ENCODE results near the gene FNDC10.
"Not testable (repeated sequence)": the region's sequence is repeated elsewhere in the genome, so short reads cannot be mapped to it uniquely, and the experiment has no call there.

FNDC10 gene

GRCh38 chr1:1573843-1574720 lies 25.9 kb downstream of the FNDC10 start:
- Mint-ChIP-seq H3K4me1 (peaks cover 36% of the 10 kb centered on the region), H3K27ac (peak overlapping the region; percentile 100), H3K27me3 (no peaks in the 10 kb centered on the region), H3K36me3 (peaks cover 5% of the 10 kb centered on the region), H3K4me3 (peak overlapping the region; percentile 99), H3K9me3 (no peaks in the 10 kb centered on the region)

- Mint-ChIP-seq H3K27me3 (no peaks in the 10 kb centered on the region), H3K4me1 (peaks cover 44% of the 10 kb centered on the region), H3K4me3 (no peak overlapping the region), H3K27ac (no peak overlapping the region), H3K9me3 (no peaks in the 10 kb centered on the region), H3K36me3 (peaks cover 9% of the 10 kb centered on the region)
Observed at GRCh38 chr1:1569341-1569740, 30.6 kb downstream of the FNDC10 start.

- Mint-ChIP-seq H3K4me1 (peaks cover 43% of the 10 kb centered on the region), H3K27me3 (no peaks in the 10 kb centered on the region), H3K9me3 (no peaks in the 10 kb centered on the region), H3K27ac (no peak overlapping the region), H3K4me3 (no peak overlapping the region), H3K36me3 (peaks cover 12% of the 10 kb centered on the region)
Observed at GRCh38 chr1:1567891-1568291, 32.0 kb downstream of the FNDC10 start.

DNA sequence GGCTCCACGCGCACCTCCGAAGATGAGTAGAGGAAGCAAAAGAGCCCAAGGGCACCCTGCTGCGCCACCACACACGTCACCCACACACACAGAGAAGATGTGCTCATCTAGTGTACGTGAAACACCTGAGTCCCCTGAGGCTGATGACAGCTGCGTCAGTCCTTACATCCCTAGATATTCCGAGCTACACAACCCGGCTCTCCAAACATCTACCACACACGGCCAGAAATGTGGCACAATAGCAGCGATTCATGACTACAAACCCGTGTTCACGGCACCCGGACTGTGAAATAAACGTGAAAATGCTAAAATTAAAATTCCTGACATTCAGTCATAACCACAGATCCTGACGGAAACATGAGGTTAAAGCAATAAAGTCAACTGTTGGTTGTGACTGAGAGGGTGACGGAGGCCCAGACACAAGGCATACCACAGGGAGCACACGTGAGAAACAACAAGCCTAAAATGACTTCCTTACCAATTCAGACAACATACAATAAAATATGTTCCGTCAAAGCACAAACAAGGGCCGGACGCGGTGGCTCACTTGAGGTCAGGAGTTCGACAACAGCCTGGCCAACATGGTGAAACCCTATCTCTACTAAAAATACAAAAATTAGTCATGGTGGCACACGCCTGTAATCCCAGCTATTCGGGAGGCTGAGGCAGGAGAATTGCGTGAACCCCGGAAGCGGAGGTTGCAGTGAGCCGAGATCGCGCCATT lies 32.6 kb downstream of the FNDC10 start:
- no peaks in the 10 kb centered on the region for H3K27me3 Mint-ChIP-seq
- peaks cover 12% of the 10 kb centered on the region for H3K36me3 Mint-ChIP-seq

GRCh38 chr1:1565340-1565739 lies 34.6 kb downstream of the FNDC10 start:
- H3K27me3 Mint-ChIP-seq = no peaks in the 10 kb centered on the region
- no peaks in the 10 kb centered on the region for H3K9me3 Mint-ChIP-seq
- H3K36me3 Mint-ChIP-seq = peaks cover 9% of the 10 kb centered on the region
- H3K4me1 Mint-ChIP-seq = peaks cover 35% of the 10 kb centered on the region
- no peak overlapping the region for H3K4me3 Mint-ChIP-seq
- no peak overlapping the region for H3K27ac Mint-ChIP-seq

More for the DNA sequence above, 32.6 kb downstream of the FNDC10 start:
- H3K4me1 Mint-ChIP-seq = peaks cover 43% of the 10 kb centered on the region
- peak overlapping the region; percentile 17 for H3K27ac Mint-ChIP-seq
- H3K9me3 Mint-ChIP-seq = no peaks in the 10 kb centered on the region
- H3K4me3 Mint-ChIP-seq = peak overlapping the region; percentile 49

GRCh38 chr1:1564268-1564667 lies 35.7 kb downstream of the FNDC10 start:
- H3K4me3 Mint-ChIP-seq = no peak overlapping the region
- peaks cover 9% of the 10 kb centered on the region for H3K36me3 Mint-ChIP-seq
- no peak overlapping the region for H3K27ac Mint-ChIP-seq
- H3K9me3 Mint-ChIP-seq = no peaks in the 10 kb centered on the region
- H3K27me3 Mint-ChIP-seq = no peaks in the 10 kb centered on the region
- peaks cover 24% of the 10 kb centered on the region for H3K4me1 Mint-ChIP-seq

GRCh38 chr1:1563688-1564087 lies 36.2 kb downstream of the FNDC10 start:
- Mint-ChIP-seq H3K27ac (no peak overlapping the region), H3K4me3 (no peak overlapping the region), H3K36me3 (peaks cover 9% of the 10 kb centered on the region), H3K9me3 (no peaks in the 10 kb centered on the region), H3K4me1 (peaks cover 23% of the 10 kb centered on the region), H3K27me3 (no peaks in the 10 kb centered on the region)

DNA sequence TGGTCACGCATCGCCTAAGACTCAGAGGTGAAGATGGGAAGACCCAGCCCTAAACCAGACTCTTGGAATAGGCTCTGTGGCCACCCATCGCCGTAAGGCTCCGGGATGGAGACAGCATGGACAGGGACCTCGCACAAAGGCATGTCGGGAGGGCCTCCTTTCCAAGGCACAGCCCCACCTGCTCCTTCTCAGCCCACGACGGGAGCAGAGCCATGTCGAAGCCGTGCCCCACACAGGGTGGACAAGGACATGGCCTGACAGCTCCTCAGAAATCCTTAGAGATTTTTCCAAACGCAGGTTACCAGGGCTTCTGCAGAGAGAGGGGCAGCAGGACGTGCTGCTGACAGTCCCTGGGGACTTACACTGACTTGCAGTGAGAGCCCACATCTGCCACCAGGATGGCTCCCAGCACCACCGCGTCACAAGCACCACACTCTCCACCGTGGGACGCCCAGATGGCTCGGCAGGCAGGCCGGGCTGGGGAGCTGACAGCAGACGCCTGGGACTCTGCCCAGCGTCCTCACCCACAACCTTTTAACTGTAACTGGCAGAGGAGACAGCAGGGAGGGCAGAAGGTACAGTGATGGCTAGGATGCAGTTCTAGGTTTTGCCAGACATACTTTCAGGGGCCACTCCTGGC lies 37.3 kb downstream of the FNDC10 start:
- H3K4me1 Mint-ChIP-seq = peaks cover 28% of the 10 kb centered on the region
- H3K36me3 Mint-ChIP-seq = peaks cover 9% of the 10 kb centered on the region
- no peak overlapping the region for H3K27ac Mint-ChIP-seq
- no peaks in the 10 kb centered on the region for H3K9me3 Mint-ChIP-seq
- H3K27me3 Mint-ChIP-seq = no peaks in the 10 kb centered on the region
- no peak overlapping the region for H3K4me3 Mint-ChIP-seq

GRCh38 chr1:1561801-1562470 lies 38.0 kb downstream of the FNDC10 start:
- peaks cover 23% of the 10 kb centered on the region for H3K4me1 Mint-ChIP-seq
- no peaks in the 10 kb centered on the region for H3K9me3 Mint-ChIP-seq
- H3K36me3 Mint-ChIP-seq = peaks cover 9% of the 10 kb centered on the region
- no peak overlapping the region for H3K4me3 Mint-ChIP-seq
- H3K27me3 Mint-ChIP-seq = no peaks in the 10 kb centered on the region
- no peak overlapping the region for H3K27ac Mint-ChIP-seq

GRCh38 chr1:1560178-1560577 lies 39.8 kb downstream of the FNDC10 start:
- no peaks in the 10 kb centered on the region for H3K9me3 Mint-ChIP-seq
- H3K27me3 Mint-ChIP-seq = no peaks in the 10 kb centered on the region
- H3K27ac Mint-ChIP-seq = no peak overlapping the region
- peaks cover 17% of the 10 kb centered on the region for H3K4me1 Mint-ChIP-seq
- H3K36me3 Mint-ChIP-seq = peaks cover 9% of the 10 kb centered on the region
- H3K4me3 Mint-ChIP-seq = no peak overlapping the region

DNA sequence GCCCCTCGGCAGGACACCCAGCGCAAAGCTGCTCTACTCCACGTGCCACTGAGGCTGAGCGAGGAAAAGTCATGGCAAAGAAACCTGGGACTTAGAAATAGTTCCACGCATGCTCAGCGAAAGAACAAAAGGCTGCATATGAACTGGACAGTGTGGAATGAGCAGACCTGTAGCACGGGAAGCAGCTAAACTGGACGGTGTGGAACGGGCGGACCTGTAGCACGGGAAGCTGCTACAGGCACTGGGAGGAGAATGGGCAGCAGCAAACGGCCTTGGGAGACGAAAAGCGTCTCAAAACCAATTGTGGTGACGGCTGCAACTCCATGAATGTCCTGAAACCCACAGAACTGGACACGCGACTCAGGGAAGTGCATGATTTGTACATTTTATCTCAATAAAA lies 40.9 kb downstream of the FNDC10 start:
- H3K4me3 Mint-ChIP-seq = no peak overlapping the region
- H3K27me3 Mint-ChIP-seq = no peaks in the 10 kb centered on the region
- peaks cover 11% of the 10 kb centered on the region for H3K4me1 Mint-ChIP-seq
- H3K36me3 Mint-ChIP-seq = peaks cover 3% of the 10 kb centered on the region
- H3K9me3 Mint-ChIP-seq = no peaks in the 10 kb centered on the region
- no peak overlapping the region for H3K27ac Mint-ChIP-seq

- no peaks in the 10 kb centered on the region for H3K36me3 Mint-ChIP-seq
- peaks cover 11% of the 10 kb centered on the region for H3K4me1 Mint-ChIP-seq
- H3K4me3 Mint-ChIP-seq = no peak overlapping the region
- no peaks in the 10 kb centered on the region for H3K27me3 Mint-ChIP-seq
- no peaks in the 10 kb centered on the region for H3K9me3 Mint-ChIP-seq
- no peak overlapping the region for H3K27ac Mint-ChIP-seq
Observed at GRCh38 chr1:1558591-1558990, 41.3 kb downstream of the FNDC10 start.

DNA sequence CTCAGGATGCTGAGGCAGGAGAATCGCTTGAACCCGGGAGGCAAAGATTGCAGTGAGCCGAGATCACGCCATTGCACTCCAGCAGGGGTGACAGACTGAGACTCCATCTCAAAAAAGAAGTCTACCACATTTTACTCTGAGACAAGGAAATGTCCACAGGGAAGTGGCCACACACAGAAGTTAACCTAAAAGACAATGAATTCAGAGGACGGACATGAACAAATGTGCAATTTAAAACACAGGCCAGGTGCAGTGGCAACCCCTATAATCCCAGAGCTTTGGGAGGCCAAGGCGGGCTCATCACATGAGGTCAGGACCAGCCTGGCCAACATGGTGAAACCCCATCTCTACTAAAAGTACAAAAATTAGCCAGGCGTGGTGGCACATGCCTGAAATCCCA lies 42.2 kb downstream of the FNDC10 start:
- H3K27ac Mint-ChIP-seq, H3K36me3 Mint-ChIP-seq, H3K27me3 Mint-ChIP-seq: not testable (repeated sequence)

DNA sequence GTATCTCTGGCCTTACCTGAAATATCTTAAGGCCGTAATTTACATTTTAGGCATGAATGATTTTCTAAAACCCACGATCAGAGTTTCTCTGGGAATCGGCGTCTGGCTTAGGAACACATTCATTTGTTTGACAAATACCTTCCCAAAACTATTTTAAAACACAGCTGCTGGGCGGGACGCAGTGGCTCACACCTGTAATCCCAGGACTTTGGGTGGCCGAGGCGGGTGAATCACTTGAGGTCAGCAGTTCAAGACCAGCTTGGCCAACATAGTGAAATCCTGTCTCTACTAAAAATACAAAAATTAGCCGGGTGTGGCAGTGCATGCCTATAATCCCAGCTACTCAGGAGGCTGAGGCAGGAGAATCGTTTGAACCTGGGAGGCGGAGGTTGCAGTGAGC lies 43.0 kb downstream of the FNDC10 start:
- H3K36me3 Mint-ChIP-seq, H3K4me3 Mint-ChIP-seq, H3K27ac Mint-ChIP-seq, H3K9me3 Mint-ChIP-seq, H3K27me3 Mint-ChIP-seq: not testable (repeated sequence)
- H3K4me1 Mint-ChIP-seq = peaks cover 11% of the 10 kb centered on the region

More for the DNA sequence above, 42.2 kb downstream of the FNDC10 start:
- not testable (repeated sequence) for H3K4me3 Mint-ChIP-seq, H3K9me3 Mint-ChIP-seq
- peaks cover 11% of the 10 kb centered on the region for H3K4me1 Mint-ChIP-seq

DNA sequence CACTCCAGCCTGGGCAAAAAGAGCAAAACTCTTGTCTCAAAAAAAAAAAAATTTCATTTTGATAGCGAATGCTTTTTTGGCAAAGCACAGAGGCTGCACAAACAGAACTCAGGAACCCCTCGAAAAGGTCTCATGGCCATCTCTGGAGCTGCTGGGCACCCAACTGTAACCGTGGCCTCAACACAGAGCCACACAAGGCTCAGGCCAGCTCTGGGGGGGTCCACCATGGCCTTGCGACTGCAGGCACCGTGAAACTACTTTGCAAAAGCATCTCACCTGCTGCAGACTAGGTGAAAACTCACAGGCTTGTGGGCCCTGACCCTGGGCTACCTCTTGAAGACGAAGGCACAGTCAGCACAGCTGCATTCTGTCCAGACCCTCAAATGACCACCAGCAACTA lies 43.4 kb downstream of the FNDC10 start:
- Mint-ChIP-seq H3K27me3 (no peaks in the 10 kb centered on the region), H3K4me3 (no peak overlapping the region), H3K9me3 (no peaks in the 10 kb centered on the region), H3K36me3 (no peaks in the 10 kb centered on the region), H3K27ac (no peak overlapping the region), H3K4me1 (peaks cover 11% of the 10 kb centered on the region)

Measured in activated naive CD4-positive, alpha-beta T cell treated with anti-CD3 and anti-CD28 coated beads, Interleukin-2, amount 50 U/mL, for 24 hours (primary cell).